ENCODE data around the gene NDUFB2.

The NDUFB2 gene

DNA sequence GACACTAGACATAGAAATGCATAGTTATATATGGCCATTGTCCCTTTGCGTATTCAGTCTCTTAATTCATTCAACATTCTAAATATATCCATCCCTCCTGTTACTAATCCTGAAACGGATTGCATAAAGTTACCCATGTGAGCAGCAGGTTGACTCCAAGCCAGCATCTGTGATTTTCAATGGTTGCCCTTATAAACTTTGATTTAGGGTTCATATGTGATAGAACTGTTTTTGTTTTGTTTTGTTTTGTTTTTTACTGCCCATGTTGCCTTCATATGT, 42.5 kb upstream of the NDUFB2 start:
- Histone ChIP-seq H3K27ac (no peak overlapping the region), H3K4me3 (ENCODE audit: low read depth, low read length) (no peak overlapping the region), H3K27me3 (ENCODE audit: insufficient read depth, low read depth, severe bottlenecking) (no peaks in the 10 kb centered on the region), H3K36me3 (no peaks in the 10 kb centered on the region), H3K9me3 (ENCODE audit: severe bottlenecking) (no peaks in the 10 kb centered on the region)
- TF ChIP-seq, protein P1, sequence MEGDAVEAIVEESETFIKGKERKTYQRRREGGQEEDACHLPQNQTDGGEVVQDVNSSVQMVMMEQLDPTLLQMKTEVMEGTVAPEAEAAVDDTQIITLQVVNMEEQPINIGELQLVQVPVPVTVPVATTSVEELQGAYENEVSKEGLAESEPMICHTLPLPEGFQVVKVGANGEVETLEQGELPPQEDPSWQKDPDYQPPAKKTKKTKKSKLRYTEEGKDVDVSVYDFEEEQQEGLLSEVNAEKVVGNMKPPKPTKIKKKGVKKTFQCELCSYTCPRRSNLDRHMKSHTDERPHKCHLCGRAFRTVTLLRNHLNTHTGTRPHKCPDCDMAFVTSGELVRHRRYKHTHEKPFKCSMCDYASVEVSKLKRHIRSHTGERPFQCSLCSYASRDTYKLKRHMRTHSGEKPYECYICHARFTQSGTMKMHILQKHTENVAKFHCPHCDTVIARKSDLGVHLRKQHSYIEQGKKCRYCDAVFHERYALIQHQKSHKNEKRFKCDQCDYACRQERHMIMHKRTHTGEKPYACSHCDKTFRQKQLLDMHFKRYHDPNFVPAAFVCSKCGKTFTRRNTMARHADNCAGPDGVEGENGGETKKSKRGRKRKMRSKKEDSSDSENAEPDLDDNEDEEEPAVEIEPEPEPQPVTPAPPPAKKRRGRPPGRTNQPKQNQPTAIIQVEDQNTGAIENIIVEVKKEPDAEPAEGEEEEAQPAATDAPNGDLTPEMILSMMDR (IDR thresholded peaks at IDR 0.05; ENCODE audit: low read depth, low read length) = no peak
- DNase-seq = no peak

DNA sequence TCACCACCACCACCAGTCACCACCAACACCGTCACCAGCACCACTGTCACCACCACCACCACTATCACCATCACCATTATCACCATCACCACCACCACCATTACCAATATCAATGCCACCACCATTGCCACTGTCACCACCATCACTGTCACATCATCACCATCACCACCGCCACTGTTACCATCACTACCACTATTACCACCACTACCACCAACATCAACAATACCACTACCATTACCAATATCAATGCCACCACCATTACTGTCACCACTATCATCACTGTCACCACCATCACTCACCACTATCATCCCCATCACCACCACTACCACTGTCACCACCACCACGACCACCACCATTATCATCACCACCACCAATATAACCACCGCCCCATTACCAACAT, 41.8 kb upstream of the NDUFB2 start:
- Histone ChIP-seq H3K27ac (no peak overlapping the region), H3K36me3 (no peaks in the 10 kb centered on the region), H3K9me3 (ENCODE audit: severe bottlenecking) (no peaks in the 10 kb centered on the region), H3K27me3 (ENCODE audit: insufficient read depth, low read depth, severe bottlenecking) (no peaks in the 10 kb centered on the region), H3K4me3 (ENCODE audit: low read depth, low read length) (no peak overlapping the region)
- TF ChIP-seq, protein P1 (IDR thresholded peaks at IDR 0.05; ENCODE audit: low read depth, low read length) = no peak
- no peak for DNase-seq

DNA sequence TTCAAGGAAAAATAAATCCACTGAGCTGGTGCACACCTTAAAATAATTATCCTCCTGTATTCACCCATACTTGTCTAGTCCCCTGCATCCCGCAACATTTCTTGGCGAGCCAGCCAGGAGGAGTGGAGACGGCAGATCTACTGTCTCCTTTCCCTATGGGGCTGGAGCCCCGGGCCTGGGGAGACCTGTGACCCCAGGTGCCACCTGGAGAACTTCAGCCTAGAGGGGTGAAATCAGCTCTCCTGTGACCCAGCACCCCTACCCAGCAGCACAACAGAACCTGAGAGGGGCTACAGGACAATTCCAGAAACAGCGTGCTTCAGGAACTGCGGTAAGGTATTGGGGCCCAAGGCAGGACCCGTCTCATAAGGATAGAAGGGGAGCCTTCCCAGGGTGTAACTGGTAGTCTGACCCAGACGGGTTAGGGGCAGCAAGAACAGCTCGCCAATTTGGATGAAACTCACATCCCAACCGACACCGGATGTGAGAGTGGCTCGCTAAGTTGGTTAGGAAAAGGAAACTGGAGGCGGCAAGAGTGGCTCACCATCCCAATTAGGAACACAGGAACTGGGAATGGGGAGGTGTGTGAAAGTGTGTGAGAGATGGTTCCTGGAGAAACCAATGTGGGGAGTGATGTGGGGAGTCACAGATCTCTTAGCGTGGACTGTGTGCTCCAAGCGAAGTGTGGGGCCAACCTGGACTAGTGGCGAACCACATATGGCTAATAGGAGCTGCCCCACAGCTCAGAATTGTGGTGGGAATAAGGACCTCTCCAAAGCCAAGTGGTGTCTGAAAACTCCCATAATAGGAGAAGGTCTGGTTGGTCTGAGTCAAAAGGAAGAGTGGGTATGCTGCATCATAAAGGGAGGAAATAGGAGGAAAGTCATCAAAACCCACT, 40.7 kb upstream of the NDUFB2 start:
- Histone ChIP-seq H3K4me3 (ENCODE audit: low read depth, low read length) (no peak overlapping the region), H3K27me3 (ENCODE audit: insufficient read depth, low read depth, severe bottlenecking) (no peaks in the 10 kb centered on the region), H3K36me3 (no peaks in the 10 kb centered on the region), H3K27ac (no peak overlapping the region), H3K9me3 (ENCODE audit: severe bottlenecking) (no peaks in the 10 kb centered on the region)
- DNase-seq = no peak
- TF ChIP-seq, protein P1 (IDR thresholded peaks at IDR 0.05; ENCODE audit: low read depth, low read length) = no peak

DNA sequence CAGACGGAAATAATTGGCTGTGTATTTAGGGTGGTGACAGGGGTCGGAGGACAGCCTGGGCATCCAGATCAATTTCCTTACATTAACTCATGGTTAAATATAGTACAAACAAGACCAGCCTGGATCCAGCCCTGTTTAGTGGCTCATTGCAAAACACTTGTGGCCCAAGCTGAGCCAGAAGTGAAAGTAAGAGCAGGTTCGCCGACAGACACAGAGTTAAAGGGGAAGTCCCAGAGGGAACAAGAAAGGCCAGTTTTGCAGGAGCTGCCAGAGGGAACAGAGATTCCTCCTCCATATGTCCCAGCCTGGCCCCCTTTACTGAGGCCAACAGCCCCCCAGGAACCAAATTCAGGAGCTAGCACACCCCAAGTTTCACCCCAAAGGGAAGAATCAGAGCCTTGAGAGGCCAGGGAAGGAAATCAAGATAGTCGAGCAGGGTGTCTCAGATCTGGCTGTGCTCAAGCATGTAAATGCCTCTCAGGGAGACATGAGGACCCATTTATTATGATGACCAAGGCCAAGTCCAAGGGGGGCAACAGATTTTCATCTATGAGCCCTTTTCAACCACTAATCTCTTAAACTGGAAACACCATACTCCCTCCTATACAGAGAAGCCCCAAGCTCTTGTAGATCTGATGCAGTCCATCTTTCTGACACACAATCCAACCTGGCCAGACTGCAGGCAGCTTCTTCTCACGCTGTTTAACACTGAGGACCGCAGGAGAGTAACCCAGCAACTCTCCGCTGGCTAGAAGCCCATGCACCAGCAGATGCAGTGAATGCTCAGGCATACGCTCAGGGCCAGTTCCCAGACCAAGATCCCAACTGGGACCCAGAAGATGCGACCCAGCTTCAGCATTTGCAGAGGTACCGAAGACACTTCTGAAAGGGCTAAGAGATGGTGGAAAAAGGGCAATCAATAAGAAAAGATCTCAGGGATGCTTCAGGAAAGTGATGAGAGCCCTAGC, 39.7 kb upstream of the NDUFB2 start:
- DNase-seq = no peak
- H3K4me3 ChIP-seq (ENCODE audit: low read depth, low read length) = no peak overlapping the region
- no peaks in the 10 kb centered on the region for H3K27me3 ChIP-seq (ENCODE audit: insufficient read depth, low read depth, severe bottlenecking)
- H3K9me3 ChIP-seq (ENCODE audit: severe bottlenecking) = no peaks in the 10 kb centered on the region
- TF ChIP-seq, protein P1 (IDR thresholded peaks at IDR 0.05; ENCODE audit: low read depth, low read length) = no peak
- H3K27ac ChIP-seq = no peak overlapping the region
- no peaks in the 10 kb centered on the region for H3K36me3 ChIP-seq

DNA sequence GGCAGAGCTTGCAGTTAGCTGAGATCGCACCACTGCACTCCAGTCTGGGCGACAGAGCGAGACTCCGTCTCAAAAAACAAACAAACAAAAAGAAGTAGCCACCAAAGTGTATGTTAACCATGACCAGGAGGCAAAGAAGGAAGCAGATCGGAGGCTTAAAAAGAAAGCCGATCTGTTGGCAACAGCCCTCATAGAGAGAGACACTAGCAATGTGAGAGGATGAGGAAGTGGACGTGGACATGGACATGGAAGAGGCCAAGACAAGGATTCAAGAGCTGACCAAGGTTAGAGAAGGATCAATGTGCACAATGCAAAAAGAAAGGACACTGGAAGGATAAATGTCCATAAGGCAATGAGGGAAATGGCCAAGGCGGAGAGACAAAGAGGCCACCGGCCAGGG, 38.6 kb upstream of the NDUFB2 start:
- TF ChIP-seq, protein P1 (IDR thresholded peaks at IDR 0.05; ENCODE audit: low read depth, low read length) = no peak
- H3K4me3 ChIP-seq (ENCODE audit: low read depth, low read length) = no peak overlapping the region
- no peak for DNase-seq
- H3K36me3 ChIP-seq = no peaks in the 10 kb centered on the region
- no peak overlapping the region for H3K27ac ChIP-seq
- H3K27me3 ChIP-seq (ENCODE audit: insufficient read depth, low read depth, severe bottlenecking) = no peaks in the 10 kb centered on the region
- no peaks in the 10 kb centered on the region for H3K9me3 ChIP-seq (ENCODE audit: severe bottlenecking)
